Prostate gland (tissue), 2 donors: Measurements from ENCODE around the gene IQGAP2. TPM values are rescaled to one million over a fixed set of nuclear protein-coding genes. Genes with fewer than 3 reads are reported as not detected.

Experiments used
- DNase-seq: peaks from one replicate; pipeline ENCODE4 v3.0.0-alpha.2; 2019; ENCODE audit warnings: low spot score
- H3K27ac ChIP-seq, 2 donors: fragments of 200-600 bp; sonication (generic); 2 replicates each; pipeline ENCODE4 v1.5.1; 2017 to 2019
- H3K27me3 ChIP-seq: fragments of 200-600 bp; sonication (generic); replicated peaks from 2 replicates; pipeline ENCODE4 v1.5.1; 2019; ENCODE audit not compliant: insufficient read depth
- H3K36me3 ChIP-seq, 2 donors: fragments of 200-600 bp; sonication (generic); 1 replicate in 1 of 2; 2 replicates in 1 of 2; pipeline versions ENCODE4 v1.5.1 to v1.8.1; 2017 to 2019
- H3K4me1 ChIP-seq: fragments of 200-600 bp; sonication (generic); replicated peaks from 2 replicates; pipeline ENCODE4 v1.5.1; 2019
- H3K4me3 ChIP-seq, 2 donors: fragments of 200-600 bp; sonication (generic); 2 replicates each; pipeline ENCODE4 v1.5.1; 2017 to 2019
- H3K9me3 ChIP-seq: fragments of 200-600 bp; sonication (generic); 2 replicates; pipeline ENCODE4 v1.5.1; 2017
- CTCF ChIP-seq, 4 experiments: fragments of 200-600 bp in 2 of 4; fragments of 450-650 bp in 2 of 4; sonication (generic) in 2 of 4; IDR thresholded peaks; 1 replicate in 3 of 4; 2 replicates in 1 of 4; pipeline ENCODE4 v1.5.1; 2016 to 2019; ENCODE audit warnings: antibody characterized with exemption in 4 of 4, mild to moderate bottlenecking in 2 of 4, moderate library complexity in 2 of 4
- POLR2A ChIP-seq: fragments of 450-650 bp; IDR thresholded peaks from one replicate; pipeline ENCODE4 v1.6.1; 2016; ENCODE audit warnings: antibody characterized with exemption, mild to moderate bottlenecking
- POLR2AphosphoS5 ChIP-seq: sonication (generic); formaldehyde crosslinking; IDR thresholded peaks from one replicate; pipeline ENCODE4 v1.6.1; 2017; ENCODE audit warnings: antibody characterized with exemption
- WGBS: methylation state at CpG from one replicate; pipeline ENCODE4 v1.1.5; 2018; 5-methylcytosine and 5-hydroxymethylcytosine counted together
- intact Hi-C: fragments of 100-400 bp; cut with DNase I; formaldehyde crosslinking; loops from one replicate; pipeline ENCODE4 v1.14.2; 2022
- total RNA-seq, 2 donors: library from RNA; depleted of rRNA; stranded (reverse); fragments of >200 nt; gene quantifications; one replicate each; pipeline ENCODE4 v1.1.0, GENCODE V29; 2016

Gene IQGAP2
- total RNA-seq, 2 donors from 2014 or later, result 41.5 to 64.9 TPM

- intact Hi-C loops, result no loop called here
- WGBS, result 93% methylated on average over 12 of the region's 12 CpGs
- no peaks in the 10 kb centered on the region for H3K9me3 ChIP-seq
- H3K4me1 ChIP-seq, result peaks cover 4% of the 10 kb centered on the region
- no peak overlapping the region for H3K4me3 ChIP-seq
- TF ChIP-seq POLR2A, result no peak
- TF ChIP-seq POLR2AphosphoS5, result no peak
- TF ChIP-seq CTCF (IDR thresholded peaks at IDR 0.05), result no peak
- H3K27me3 ChIP-seq, result no peaks in the 10 kb centered on the region
- no peaks in the 10 kb centered on the region for H3K36me3 ChIP-seq
- no peak overlapping the region for H3K27ac ChIP-seq
- DNase-seq, result no peak
Observed at GRCh38 chr5:76468635-76469425, 65.7 kb downstream of the IQGAP2 start.

- 91% methylated on average over 3 of the region's 3 CpGs for WGBS
- H3K27me3 ChIP-seq, result no peaks in the 10 kb centered on the region
- H3K36me3 ChIP-seq, result no peaks in the 10 kb centered on the region
- no peak for DNase-seq
- no peaks in the 10 kb centered on the region for H3K9me3 ChIP-seq
- no peak overlapping the region for H3K4me3 ChIP-seq
- TF ChIP-seq CTCF (IDR thresholded peaks at IDR 0.05), result no peak
- no peak for TF ChIP-seq POLR2A
- TF ChIP-seq POLR2AphosphoS5, result no peak
- intact Hi-C loops, result no loop called here
- no peak overlapping the region for H3K27ac ChIP-seq
- peaks cover 4% of the 10 kb centered on the region for H3K4me1 ChIP-seq
Observed at GRCh38 chr5:76469656-76470290, 66.7 kb downstream of the IQGAP2 start.

GRCh38 chr5:76470976-76471375 lies 67.9 kb downstream of the IQGAP2 start:
- Histone ChIP-seq H3K9me3 (no peaks in the 10 kb centered on the region), H3K4me3 (no peak overlapping the region), H3K4me1 (peaks cover 4% of the 10 kb centered on the region), H3K27ac (no peak overlapping the region), H3K36me3 (no peaks in the 10 kb centered on the region), H3K27me3 (no peaks in the 10 kb centered on the region)
- peak; percentile 43 for DNase-seq
- WGBS, result 35% methylated on average over 3 of the region's 3 CpGs
- intact Hi-C loops, result no loop called here
- TF ChIP-seq POLR2AphosphoS5 (peak; percentile 13), POLR2A (no peak)

GRCh38 chr5:76471406-76471805 lies 68.3 kb downstream of the IQGAP2 start:
- no peak for DNase-seq
- no peak overlapping the region for H3K27ac ChIP-seq
- intact Hi-C loops, result no loop called here
- H3K4me3 ChIP-seq, result no peak overlapping the region
- 28% methylated on average over 1 of the region's 1 CpG for WGBS
- H3K4me1 ChIP-seq, result peaks cover 4% of the 10 kb centered on the region
- H3K27me3 ChIP-seq, result no peaks in the 10 kb centered on the region
- TF ChIP-seq POLR2A (no peak), CTCF (IDR thresholded peaks at IDR 0.05) (no peak), POLR2AphosphoS5 (no peak)
- no peaks in the 10 kb centered on the region for H3K36me3 ChIP-seq
- H3K9me3 ChIP-seq, result no peaks in the 10 kb centered on the region

- Histone ChIP-seq H3K27ac (no peak overlapping the region), H3K4me3 (no peak overlapping the region), H3K27me3 (no peaks in the 10 kb centered on the region), H3K36me3 (no peaks in the 10 kb centered on the region), H3K9me3 (no peaks in the 10 kb centered on the region), H3K4me1 (peaks cover 4% of the 10 kb centered on the region)
- no peak for TF ChIP-seq POLR2A
- TF ChIP-seq CTCF (IDR thresholded peaks at IDR 0.05), result no peak
- no peak for TF ChIP-seq POLR2AphosphoS5
- 57% methylated on average over 6 of the region's 6 CpGs for WGBS
- DNase-seq, result no peak
- intact Hi-C loops, result no loop called here
Observed at GRCh38 chr5:76471987-76472334, 68.9 kb downstream of the IQGAP2 start.
